DMS114 treated with DMSO at 0.1 percent for 48 hours (cell line): ENCODE measurements around the gene APP.

Source experiments
- DNase-seq: peaks from one replicate; lab custom pipeline; 2025; ENCODE audit not compliant: unreplicated experiment; lab: John Stamatoyannopoulos, UW

The APP gene

DNA sequence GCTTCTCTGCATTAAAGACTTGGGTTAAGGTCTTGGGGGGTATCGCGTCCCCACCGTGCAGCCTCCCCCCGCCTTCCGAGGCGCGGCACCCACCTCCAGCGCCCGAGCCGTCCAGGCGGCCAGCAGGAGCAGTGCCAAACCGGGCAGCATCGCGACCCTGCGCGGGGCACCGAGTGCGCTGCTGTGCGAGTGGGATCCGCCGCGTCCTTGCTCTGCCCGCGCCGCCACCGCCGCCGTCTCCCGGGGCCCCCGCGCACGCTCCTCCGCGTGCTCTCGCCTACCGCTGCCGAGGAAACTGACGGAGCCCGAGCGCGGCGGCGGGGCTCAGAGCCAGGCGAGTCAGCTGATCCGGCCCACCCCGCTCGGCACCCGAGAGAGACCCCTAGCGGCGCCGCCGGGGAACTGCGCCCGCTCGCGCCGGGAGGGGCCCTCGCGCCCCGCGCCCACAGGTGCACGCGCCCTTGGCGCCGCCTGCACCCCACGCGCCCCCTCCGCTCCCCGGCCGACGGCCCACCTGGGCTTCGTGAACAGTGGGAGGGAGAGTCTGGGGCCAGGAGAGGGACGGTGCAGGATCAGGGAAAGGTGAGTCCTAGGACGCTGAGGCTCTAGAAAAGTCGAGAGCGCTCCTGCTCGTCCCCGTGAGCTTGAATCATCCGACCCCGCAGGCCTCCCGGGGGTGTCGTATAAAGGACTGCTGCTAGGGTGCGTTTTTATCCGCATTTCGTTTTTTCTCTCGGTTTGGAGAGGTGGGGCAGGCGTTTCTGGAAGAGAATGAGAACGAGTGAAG lies at the start of gene APP:
Gene APP (minus strand): TSS at position 300 of the 787 bp plus-strand sequence. CDS start 150 bp downstream, at position 150.
- DNase-seq: peak; percentile 17

DNA sequence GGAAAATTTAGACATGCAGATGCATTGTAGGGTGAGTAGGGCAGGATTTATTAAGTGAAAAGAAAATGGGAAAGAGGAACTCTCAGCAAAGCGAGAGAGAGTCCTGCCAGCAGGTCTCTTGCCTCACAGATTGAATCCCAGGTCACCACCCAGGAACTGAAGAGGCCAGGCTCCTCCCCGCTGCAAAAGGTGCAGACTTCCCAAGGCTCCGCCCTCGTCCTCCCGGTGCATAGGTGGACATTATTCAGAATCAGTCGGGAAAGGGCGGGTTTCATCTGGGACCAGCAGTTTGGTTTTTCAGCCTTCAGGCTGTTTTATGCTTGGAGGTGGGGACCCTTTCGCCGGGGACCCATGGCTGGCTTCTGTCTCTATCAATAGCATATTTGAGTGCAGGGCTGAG lies 41.6 kb upstream of the APP start:
- no peak for DNase-seq

DNA sequence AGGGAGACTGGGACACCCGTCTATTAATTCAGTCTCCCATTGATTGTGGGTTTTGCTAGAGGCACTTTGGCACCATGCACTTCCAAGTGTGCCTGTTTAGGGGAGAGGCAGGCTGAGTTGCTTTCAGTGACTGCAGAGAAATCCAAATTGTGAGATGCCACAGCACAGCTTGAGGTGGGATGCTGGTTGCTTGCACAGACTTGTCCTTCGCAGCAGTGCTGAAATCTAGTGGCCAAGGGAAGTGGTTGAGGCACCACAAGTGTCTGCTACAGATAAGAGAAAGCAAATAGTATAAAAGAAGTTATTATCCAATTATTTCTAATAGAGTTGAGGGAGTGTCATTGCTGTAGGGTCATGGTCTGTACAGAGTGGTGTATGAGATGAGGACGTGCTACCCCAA lies 40.0 kb upstream of the APP start:
- DNase-seq: no peak

DNA sequence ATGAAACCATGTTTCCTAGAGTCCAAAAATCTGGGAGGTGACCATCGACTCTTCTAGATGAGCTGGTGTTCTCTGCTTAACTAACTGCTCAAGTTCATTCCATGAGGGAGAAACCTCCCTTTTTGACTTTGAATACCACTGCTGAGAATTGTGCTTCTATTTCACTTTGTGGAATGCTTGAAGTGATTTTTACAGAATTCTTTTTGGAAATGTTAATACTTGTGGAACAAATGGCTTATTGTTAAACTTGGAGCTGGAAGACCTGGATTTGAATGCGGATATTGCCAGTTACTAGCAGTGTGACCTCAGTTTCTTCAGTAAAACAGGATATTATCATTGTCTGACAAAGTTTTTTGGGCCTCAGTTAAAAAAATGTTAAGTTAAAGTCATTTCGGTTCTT lies 36.5 kb upstream of the APP start:
- DNase-seq: no peak

DNA sequence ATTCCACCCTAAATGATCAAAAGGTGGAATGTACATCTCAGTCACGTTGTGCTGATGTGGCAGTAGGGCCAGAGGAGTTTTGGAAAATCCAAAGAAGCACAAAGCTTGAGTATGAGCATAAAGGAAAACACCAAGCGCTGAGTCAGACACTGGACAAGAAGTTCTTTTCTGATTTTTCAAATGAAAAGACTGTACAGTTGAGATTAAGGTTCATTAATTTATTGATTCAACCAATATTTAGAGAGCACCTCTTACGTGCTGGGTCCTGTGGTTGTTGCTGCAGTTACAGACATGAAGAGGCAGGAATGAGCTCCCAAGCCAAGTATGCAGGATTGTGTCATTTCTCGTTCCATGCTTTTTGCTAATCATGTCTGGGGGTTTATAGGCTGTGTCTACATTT lies 28.9 kb upstream of the APP start:
- no peak for DNase-seq

DNA sequence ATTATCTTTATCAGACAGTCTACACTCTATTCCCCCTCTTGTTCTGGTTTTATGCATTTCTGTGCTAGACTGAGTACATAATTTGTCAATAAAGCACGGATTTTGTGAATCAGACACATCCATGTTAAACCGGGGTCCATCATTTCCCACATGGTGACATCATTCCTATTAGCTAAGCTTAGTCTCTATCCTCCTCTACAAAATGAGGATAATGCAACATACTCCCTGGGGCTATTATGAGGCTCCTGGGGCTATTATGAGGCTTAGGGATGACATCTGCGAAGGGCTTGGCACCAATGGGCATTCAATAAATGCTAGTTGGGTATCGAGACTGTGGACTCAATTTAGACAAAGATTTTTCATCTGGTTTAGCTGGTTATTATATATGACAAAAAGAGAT lies 25.1 kb upstream of the APP start:
- no peak for DNase-seq

DNA sequence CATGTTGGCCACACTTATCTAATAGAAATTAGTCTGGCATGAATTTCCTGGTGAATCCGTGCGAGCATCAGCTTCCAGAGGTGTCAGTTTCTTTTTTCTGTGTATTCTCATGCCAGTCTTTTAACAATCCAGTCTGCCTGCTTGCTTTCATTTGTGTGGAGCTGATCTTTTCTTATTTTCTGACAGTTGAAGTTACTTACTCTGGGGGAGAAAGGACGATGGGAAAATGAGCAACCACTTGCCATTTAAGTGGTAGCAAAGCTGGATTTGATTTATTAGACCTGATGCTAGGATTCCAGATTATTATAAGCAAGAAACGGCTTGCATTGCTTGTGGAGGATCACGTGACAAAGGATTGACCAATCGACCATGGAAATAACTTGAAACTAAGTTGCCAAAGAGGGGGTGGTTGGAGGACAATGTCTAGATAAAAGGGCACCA lies 24.3 kb upstream of the APP start:
- no peak for DNase-seq

DNA sequence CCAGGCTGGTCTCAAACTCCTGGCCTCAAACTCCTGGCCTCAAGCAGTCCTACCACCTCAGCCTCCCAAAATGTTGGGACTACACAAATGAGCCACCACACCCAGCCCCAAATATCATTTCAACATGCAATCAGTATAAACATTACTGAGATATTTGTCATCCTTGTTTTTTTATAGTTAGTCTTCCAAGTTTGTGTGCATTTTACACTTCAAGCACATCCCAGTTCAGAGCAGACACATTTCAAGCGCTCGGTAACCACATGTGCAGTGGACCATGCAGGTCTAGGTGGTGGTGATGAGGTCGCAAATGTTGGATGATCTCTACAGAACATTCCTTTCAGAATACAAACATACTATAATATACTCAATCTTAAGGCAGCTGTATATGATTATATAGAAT lies 23.8 kb upstream of the APP start:
- DNase-seq: no peak

DNA sequence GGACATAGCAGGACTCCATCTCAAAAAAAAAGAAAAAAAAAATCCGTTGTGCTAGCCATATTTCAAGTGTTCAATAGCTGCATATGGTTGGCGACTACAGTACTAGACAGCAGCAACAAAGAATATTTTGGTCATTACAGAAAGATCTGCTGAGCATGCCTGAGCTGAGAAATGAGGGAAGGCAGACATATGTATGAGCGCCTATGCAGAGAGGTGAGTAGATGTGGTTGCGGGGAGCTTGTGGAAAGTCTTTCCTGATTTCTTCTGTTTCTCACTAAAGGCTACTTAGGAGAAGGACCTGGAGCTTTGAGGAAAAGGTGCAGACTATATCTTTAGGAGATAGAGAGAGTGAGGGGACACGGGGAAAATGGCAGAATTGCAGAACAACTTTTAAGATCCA lies 21.0 kb upstream of the APP start:
- DNase-seq: no peak

DNA sequence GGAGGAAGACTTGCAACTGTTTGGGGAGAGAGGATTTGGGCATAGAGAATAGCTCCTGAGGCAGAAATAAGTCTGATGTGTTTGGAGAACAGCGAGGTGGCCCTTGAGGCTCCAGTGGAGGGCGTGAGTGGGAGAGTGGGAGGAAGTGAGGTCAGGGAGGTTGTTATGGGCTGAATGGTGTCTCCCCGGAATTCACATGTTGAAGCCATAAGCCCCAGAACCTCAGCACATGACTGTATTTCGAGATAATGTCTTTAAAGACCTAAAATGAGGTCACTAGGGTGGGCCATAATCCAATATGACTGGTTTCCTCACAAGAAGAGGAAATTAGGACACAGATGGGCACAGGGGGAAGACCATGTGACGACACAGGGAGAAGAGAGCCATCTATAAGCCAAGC lies 17.9 kb upstream of the APP start:
- DNase-seq: no peak

DNA sequence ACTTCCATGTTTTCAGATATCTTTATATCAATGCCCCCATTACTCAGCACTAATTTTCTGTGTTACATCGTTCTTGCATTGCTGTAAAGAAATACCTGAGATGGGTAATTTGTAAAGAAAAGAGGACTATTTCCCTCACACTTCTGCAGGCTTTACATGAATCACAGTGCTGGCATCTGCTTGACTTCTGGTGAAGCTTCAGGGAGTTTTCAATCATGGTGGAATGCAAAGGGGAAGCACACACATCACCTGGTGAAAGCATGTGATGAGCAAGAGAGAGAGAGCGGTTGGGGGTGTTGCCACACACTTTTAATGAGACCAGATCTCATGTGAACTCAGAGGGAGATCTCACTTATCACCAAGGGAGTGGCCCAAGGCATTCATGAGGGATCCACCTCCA lies 14.9 kb upstream of the APP start:
- DNase-seq: no peak

DNA sequence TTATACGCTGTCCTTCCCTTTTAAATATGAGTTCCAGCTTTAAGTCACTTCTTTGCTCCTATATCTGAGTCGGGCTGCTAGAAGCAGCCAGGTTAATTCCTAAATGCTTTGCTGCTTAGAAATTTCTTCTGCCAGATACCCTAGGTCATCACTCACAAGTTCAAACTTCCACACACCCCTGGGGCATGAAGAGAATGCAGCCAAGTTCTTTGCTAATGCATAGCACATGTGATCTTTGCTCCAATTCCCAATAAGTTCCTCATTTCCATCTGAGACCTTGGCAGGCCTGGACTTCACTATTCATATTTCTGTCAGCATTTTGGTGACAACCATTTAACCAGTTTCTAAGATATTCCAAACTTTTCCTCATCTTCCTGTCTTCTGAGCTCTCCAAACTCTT lies 14.5 kb upstream of the APP start:
- DNase-seq: no peak

DNA sequence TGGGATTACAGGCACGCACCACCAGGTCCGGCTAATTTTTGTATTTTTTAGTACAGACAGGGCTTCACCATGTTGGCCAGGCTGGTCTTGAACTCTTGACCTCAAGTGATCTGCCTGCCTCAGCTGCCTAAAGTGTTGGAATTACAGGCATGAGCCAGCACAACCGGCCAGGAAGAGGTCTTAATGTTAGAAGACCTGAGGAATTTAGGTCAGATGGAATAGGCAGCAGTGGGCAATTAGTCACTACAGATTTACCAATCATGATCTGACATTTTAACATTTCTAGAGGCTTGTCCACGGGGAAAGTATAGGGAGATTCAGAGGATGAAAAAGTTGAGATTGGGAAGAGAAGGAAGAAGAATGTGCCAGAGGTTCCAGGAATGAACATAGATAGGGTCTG lies 8.9 kb upstream of the APP start:
- no peak for DNase-seq

DNA sequence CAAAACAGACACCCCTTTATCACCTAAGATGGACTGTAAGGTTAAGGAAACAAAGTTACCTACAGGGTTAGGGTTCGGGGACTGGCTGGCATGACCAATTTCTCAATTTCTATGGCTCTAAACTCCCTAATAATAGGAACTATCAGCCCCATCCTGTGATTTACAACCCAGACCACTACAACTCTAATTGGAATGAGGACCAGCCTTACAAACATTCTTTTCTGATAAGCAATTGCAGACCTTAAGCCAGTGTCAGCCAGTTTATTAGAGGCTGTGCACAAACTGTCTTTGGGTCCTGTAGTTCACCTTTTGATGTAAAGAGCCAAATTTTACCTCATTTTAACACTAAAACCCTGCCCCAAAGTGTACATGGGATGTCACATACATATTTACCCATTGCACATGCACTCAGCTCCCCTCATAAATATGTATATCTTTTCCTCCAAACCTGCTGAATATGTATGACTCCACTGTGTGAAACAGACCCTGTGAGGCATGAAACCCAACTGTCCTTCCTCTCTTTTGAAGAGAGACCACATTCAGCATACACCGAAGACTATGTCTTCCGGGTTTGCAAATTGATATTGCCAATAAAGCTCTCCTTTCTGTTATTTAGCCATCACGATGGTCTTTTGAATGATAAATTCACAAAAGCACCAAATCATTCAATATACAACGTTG lies 7.3 kb upstream of the APP start:
- no peak for DNase-seq

DNA sequence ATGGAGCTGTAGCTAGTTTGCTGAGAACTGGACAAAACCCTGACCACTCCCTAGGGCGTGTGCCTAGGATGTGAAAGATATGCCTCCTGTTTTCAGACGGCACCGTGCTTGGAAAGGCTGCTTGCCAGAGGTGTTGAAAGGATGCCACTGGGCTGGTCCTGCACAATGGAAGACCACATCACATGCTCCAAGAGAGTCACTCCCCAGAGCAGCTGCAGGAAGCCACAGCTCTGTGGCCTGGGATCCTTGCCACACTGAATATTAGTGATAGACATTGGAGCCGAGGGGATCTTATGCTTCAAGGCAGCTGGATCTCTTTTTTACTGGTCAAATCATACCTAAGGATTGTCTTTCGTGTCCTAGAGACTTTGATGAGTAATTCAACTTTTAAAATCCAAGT lies 6.6 kb upstream of the APP start:
- no peak for DNase-seq

DNA sequence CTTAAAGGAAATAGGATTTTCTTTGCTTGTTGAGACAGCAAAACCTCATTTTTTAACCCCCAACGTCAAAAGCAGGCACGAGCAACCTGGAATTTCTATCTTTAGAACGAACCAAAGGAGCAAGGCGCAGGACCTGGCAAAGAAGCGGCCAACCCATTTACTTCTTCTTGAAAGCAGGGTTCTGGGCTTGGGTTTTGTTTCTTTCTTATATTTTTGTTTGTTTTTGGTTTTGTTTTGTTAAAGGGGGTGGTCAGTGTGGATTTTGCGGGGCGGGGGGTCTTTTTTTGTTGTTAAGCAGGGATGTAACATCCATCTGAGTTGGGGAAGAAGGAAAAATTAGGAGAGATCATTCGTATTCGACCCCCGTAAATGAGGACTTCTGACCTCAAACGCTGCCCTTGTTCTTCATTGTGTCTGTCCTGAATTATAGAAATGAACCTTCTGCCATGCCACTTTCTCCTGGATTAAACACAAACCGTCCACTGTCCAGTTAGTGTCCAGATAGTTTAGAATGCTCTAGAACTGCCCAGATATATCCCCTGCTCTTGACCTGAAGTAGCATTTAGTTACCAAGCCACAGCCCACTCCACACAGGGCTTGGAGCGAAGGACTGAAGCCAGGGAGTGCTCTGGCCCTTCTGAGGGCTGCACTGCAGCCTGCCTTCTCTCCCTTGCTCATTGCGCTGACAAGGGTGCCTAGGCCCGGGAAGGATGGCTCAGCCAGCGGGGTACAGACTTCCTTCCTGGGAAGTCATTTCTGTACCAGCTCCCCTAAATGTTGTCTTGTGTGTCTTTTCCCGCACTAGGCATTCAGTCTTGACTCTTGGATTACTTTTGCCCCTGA lies 909 bp upstream of the APP start:
- DNase-seq: no peak

DNA sequence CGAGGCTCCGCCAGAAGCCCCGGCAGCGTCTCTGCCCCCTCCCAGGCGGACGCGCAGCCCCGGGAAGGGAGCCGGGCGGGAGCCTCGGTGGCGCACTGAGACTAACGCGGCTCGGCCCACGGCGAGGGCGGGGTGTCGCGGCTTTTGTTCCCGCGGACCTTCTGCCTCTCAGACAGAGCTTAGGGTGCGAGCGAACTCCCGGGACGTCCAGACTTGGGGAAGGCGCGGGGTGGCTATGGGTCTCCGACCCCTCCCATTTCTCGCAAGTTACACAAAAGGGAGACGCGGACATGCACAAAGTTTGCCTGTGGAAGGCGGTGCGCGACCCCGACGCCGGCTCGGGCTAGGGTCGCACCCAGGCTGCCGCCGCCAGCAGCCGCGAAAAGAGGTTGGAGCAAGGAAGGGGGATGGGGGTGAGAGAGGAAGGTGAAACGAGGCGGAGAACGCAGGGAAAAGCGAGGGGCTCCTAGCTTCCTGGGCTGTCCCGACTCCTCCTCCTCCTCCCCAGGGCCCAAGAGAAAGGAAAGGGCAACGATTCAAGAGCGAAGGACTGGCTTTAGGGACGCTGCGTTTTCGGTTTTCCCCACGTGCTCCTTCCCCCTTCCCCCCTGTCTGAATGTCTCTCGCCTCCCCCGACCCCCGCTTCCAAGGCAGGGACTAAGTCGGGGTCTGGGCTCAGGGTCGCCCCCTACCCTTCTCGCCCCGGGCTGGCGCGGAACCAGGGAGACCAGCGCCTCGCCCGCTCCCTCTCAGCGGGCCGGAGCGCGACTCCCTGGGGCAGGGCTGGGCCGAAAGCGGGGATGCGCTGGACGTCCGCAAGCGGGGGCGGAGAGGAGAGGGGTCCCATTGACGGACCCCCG lies 729 bp downstream of the APP start:
- peak; percentile 22 for DNase-seq

DNA sequence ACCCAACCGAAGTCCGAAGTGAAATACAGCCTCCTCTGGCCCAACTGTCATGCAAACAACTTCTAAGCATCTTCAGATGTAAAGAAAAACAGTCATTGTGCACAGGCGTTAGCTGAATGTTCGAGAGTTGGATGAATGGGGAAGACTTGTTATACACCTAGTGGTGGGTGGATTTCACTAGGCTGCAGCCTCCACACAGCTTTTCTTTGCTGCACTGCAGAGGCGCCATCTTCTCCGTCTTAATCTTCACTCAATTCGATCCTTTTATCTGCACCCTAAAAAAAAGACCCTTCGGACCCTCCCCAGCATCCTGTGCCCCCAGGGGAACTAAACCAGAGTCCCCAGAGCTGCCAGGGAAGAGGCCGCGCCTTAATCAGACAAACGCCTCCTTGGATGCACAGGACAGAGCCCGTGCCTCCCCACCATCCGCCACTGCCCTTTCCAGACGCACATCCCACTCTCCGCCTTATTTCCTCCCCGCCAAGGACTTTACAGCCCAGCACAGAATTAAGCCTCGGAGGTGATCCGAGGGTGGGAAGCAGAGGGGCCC lies 1.4 kb downstream of the APP start:
- DNase-seq: peak; percentile 66

DNA sequence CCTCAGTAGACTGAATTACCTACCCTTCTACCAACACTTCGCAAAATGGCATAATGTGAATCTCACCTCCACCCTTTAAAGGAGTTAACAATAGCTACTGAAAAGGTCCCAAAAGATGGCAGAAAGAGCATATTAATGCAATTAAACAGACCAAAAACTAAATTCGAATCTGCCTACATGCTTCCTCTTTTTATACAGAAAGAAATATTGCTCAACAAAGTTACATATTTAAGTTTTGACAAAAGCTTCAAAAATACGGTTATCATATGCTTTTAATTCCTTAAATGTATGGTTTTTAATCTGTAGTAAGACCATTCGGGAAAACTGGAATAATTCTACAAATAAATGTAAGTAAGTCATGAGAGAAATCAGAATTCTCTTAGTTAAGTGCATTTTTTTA lies 2.2 kb downstream of the APP start:
- DNase-seq: no peak

DNA sequence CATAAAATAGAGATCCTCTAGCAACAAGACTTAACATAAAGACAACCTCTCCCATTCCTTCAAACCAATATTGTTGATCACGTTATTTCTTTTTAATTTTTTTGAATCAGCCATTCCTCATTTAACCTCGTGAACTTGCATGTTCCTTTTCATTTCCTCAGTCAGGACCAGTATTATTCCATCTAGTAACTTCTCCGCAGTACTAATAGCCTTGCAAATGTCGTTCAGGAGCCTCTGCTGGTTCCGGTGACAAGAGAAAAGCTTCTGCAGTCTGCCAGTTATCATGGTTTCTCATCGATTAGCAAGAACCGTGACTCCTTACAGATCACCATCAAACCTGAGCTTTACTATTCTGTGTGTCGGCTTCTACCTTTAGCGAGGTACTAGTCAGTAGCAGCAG lies 3.0 kb downstream of the APP start:
- no peak for DNase-seq

DNA sequence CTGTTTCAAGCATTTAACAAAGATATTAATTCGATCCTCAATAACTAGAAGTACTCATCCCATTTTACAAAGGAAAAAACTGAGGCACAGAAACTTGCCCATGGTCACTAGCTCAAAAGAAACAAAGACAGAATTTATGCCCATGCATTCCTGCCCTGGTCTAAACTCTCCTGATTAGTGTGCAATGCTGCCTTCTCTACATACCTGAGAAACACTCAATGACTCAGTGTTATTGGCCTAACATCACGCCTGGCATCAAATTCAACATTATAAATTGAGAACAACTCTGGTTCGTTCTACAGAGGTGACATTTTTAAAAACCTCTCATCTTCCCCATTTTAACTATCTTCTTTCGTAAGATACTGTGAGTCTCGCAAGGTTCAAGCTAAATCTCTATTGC lies 5.2 kb downstream of the APP start:
- no peak for DNase-seq
